ENCODE data around the gene UBL4A.

UBL4A gene

GRCh38 chrX:154481911-154482601 is 4.4 kb downstream of the UBL4A start:
- DNase-seq, result no peak

GRCh38 chrX:154481195-154481594 is 5.2 kb downstream of the UBL4A start:
- DNase-seq, result no peak

GRCh38 chrX:154478728-154479622 is 7.4 kb downstream of the UBL4A start, which contains the start of gene LAGE3:
Gene LAGE3, minus strand, starts transcription at chrX:154479281. Its CDS starts 366 bp downstream, at chrX:154478915.
- DNase-seq, result peak; percentile 97

GRCh38 chrX:154477891-154478477 is 8.4 kb downstream of the UBL4A start:
- no peak for DNase-seq

GRCh38 chrX:154476821-154477220 is 9.6 kb downstream of the UBL4A start:
- no peak for DNase-seq

GRCh38 chrX:154473683-154474082 is 12.7 kb downstream of the UBL4A start:
- DNase-seq, result no peak

- peak; percentile 37 for DNase-seq
Measured at GRCh38 chrX:154472685-154473632, 13.5 kb downstream of the UBL4A start.

GRCh38 chrX:154471839-154472684 is 14.4 kb downstream of the UBL4A start:
- DNase-seq, result no peak

GRCh38 chrX:154470914-154471568 is 15.4 kb downstream of the UBL4A start:
- DNase-seq, result no peak

- DNase-seq, result no peak
Measured at GRCh38 chrX:154470434-154470833, 16.0 kb downstream of the UBL4A start.

GRCh38 chrX:154469880-154470279 is 16.5 kb downstream of the UBL4A start:
- DNase-seq, result no peak

GRCh38 chrX:154469114-154469513 is 17.3 kb downstream of the UBL4A start:
- no peak for DNase-seq

- DNase-seq, result no peak
Measured at GRCh38 chrX:154468217-154468616, 18.2 kb downstream of the UBL4A start.

- no peak for DNase-seq
Measured at GRCh38 chrX:154467556-154467955, 18.9 kb downstream of the UBL4A start.

GRCh38 chrX:154466907-154467306 is 19.5 kb downstream of the UBL4A start:
- no peak for DNase-seq

- DNase-seq, result no peak
Measured at GRCh38 chrX:154466036-154466435, 20.4 kb downstream of the UBL4A start.

GRCh38 chrX:154465601-154466000 is 20.8 kb downstream of the UBL4A start:
- no peak for DNase-seq

- no peak for DNase-seq
Measured at GRCh38 chrX:154464806-154465365, 21.5 kb downstream of the UBL4A start.

GRCh38 chrX:154463611-154464220 is 22.7 kb downstream of the UBL4A start:
- no peak for DNase-seq

- no peak for DNase-seq
Measured at GRCh38 chrX:154462396-154462795, 24.0 kb downstream of the UBL4A start.
